ENCODE data around the gene GH2.
"Not testable (repeated sequence)": the region's sequence is repeated elsewhere in the genome, so short reads cannot be mapped to it uniquely, and the experiment has no call there.

GH2 gene

DNA sequence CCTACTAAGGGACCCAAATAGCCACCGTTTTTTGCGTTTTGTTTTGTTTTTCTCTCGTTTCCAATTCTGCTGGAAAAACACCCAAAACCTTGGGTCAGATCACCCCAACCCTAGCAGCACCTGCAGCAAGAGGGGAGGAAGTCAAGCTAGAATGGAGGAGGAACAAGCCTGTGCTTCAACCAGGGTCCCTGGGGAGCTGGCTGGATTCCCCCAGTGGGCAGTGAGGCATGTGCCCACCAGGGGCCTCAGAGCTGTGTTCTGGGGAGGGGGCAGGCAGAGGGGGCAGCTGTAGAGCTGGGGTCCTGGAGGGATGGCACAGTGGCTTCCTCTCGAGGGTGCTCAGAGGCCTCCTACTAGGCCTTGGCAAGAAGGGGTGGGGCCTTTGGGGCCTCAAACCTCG is 43.9 kb upstream of the GH2 start:
- H3K18ac ChIP-seq (ENCODE audit: low read depth in 1 of 2, low read length in 2 of 2) = no peak overlapping the region
- H3K27me3 ChIP-seq (ENCODE audit: control insufficient read depth in 1 of 2, insufficient read depth in 1 of 2, low read length in 2 of 2) = peaks cover 3 to 14% of the 10 kb centered on the region in 2 experiments
- no peak overlapping the region for H2BK12ac ChIP-seq (ENCODE audit: low read length in 2 of 2)
- no peaks in the 10 kb centered on the region for H3K79me1 ChIP-seq (replicated peaks; ENCODE audit: low read length, poor library complexity, severe bottlenecking)
- no peaks in the 10 kb centered on the region for H3K36me3 ChIP-seq (ENCODE audit: control insufficient read depth in 1 of 2, insufficient read depth in 2 of 2, low read depth in 1 of 2, low read length in 2 of 2)
- no peak overlapping the region for H2BK120ac ChIP-seq (ENCODE audit: low read depth, low read length)
- H3K4me2 ChIP-seq (ENCODE audit: low read length, poor library complexity, severe bottlenecking) = no peak overlapping the region
- no peak overlapping the region for H2AK5ac ChIP-seq (ENCODE audit: low read length, severe bottlenecking)
- no peak overlapping the region for H3K9ac ChIP-seq (ENCODE audit: low read length)
- no peak overlapping the region for H3K27ac ChIP-seq (ENCODE audit: low read length, poor library complexity, severe bottlenecking)
- 20% methylated on average over 1 of the region's 5 CpGs for WGBS
- H3K23ac ChIP-seq (ENCODE audit: low read length in 2 of 2) = no peak overlapping the region
- H3K4ac ChIP-seq (ENCODE audit: low read depth in 1 of 2, low read length in 2 of 2) = no peak overlapping the region
- H2BK15ac ChIP-seq (ENCODE audit: low read depth, poor library complexity, severe bottlenecking) = no peak overlapping the region
- no peak overlapping the region for H3K14ac ChIP-seq (ENCODE audit: low read length in 2 of 2)
- H2AFZ ChIP-seq (ENCODE audit: low read depth, low read length) = no peak overlapping the region
- H2BK5ac ChIP-seq (ENCODE audit: low read depth, low read length, poor library complexity, severe bottlenecking) = no peak overlapping the region
- no peak overlapping the region for H4K8ac ChIP-seq (ENCODE audit: low read length)
- DNase-seq = no peak
- no peak overlapping the region for H3K4me3 ChIP-seq (ENCODE audit: insufficient read depth in 1 of 2, low read depth in 1 of 2, low read length in 2 of 2)
- no peaks in the 10 kb centered on the region for H3K9me3 ChIP-seq (ENCODE audit: control insufficient read depth, low read length)
- H4K91ac ChIP-seq (ENCODE audit: low read length) = no peak overlapping the region
- no peaks in the 10 kb centered on the region for H3K4me1 ChIP-seq (ENCODE audit: control insufficient read depth, insufficient read depth, low read depth, low read length)

DNA sequence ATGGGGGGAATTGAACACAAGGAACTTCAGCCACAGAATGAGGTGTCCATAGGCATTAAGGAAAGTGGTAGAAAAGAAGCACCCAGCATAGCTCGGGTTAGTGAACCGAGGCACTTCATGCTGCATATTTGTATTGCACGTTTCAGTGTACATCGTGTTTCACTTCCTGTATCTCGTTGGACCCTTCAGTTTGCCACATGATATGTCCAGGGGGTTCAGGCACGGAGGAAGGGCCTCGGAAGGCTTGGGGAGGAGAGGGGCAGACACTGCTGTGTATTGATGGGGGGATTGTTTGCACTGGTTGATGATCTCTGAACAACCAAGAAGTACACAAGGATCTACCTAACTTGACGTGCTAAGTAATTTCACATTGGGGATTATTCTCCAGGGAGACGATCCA is 40.7 kb upstream of the GH2 start:
- H2AK5ac ChIP-seq (ENCODE audit: low read length, severe bottlenecking); H3K36me3 ChIP-seq (ENCODE audit: control insufficient read depth in 1 of 2, insufficient read depth in 2 of 2, low read depth in 1 of 2, low read length in 2 of 2); H3K9me3 ChIP-seq (ENCODE audit: control insufficient read depth, low read length); H2BK12ac ChIP-seq (ENCODE audit: low read length in 2 of 2); H2BK120ac ChIP-seq (ENCODE audit: low read depth, low read length); H3K18ac ChIP-seq (ENCODE audit: low read depth in 1 of 2, low read length in 2 of 2); H2BK15ac ChIP-seq (ENCODE audit: low read depth, poor library complexity, severe bottlenecking); H3K4me3 ChIP-seq (ENCODE audit: insufficient read depth in 1 of 2, low read depth in 1 of 2, low read length in 2 of 2); H4K8ac ChIP-seq (ENCODE audit: low read length); DNase-seq; H4K91ac ChIP-seq (ENCODE audit: low read length); H3K4me2 ChIP-seq (ENCODE audit: low read length, poor library complexity, severe bottlenecking); H3K27ac ChIP-seq (ENCODE audit: low read length, poor library complexity, severe bottlenecking); H3K79me1 ChIP-seq (replicated peaks; ENCODE audit: low read length, poor library complexity, severe bottlenecking); H3K14ac ChIP-seq (ENCODE audit: low read length in 2 of 2); H3K9ac ChIP-seq (ENCODE audit: low read length); H3K23ac ChIP-seq (ENCODE audit: low read length in 2 of 2); H2AFZ ChIP-seq (ENCODE audit: low read depth, low read length); H3K4ac ChIP-seq (ENCODE audit: low read depth in 1 of 2, low read length in 2 of 2); H2BK5ac ChIP-seq (ENCODE audit: low read depth, low read length, poor library complexity, severe bottlenecking); H3K4me1 ChIP-seq (ENCODE audit: control insufficient read depth, insufficient read depth, low read depth, low read length): not testable (repeated sequence)
- H3K27me3 ChIP-seq (ENCODE audit: control insufficient read depth in 1 of 2, insufficient read depth in 1 of 2, low read length in 2 of 2) = peaks cover 16 to 22% of the 10 kb centered on the region in 2 experiments
- WGBS = 91% methylated on average over 7 of the region's 9 CpGs

DNA sequence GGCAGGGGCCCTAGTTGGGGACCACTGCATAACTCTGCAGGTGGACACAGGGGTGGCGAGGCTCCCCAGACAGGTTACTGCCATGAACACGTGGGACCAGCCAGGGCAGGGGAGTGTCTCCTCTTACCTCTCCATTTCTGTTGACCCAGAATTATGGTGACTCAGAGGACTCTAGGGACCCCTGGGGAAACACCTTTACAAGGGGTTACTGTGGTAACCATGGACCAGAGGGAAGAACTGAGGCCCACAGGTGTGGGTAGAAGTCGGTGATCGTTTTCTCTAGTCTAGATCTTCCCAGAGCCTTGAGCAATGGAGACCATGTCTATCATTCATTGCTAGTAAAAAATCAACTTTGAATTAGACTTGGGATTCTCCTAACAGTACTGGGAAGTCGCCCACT is 39.0 kb upstream of the GH2 start:
- not testable (repeated sequence) for H3K4me2 ChIP-seq (ENCODE audit: low read length, poor library complexity, severe bottlenecking); H2BK5ac ChIP-seq (ENCODE audit: low read depth, low read length, poor library complexity, severe bottlenecking); H4K8ac ChIP-seq (ENCODE audit: low read length); H3K27ac ChIP-seq (ENCODE audit: low read length, poor library complexity, severe bottlenecking); H3K9me3 ChIP-seq (ENCODE audit: control insufficient read depth, low read length); H3K79me1 ChIP-seq (replicated peaks; ENCODE audit: low read length, poor library complexity, severe bottlenecking); H3K23ac ChIP-seq (ENCODE audit: low read length in 2 of 2); H2BK12ac ChIP-seq (ENCODE audit: low read length in 2 of 2); H3K9ac ChIP-seq (ENCODE audit: low read length); H3K4me3 ChIP-seq (ENCODE audit: insufficient read depth in 1 of 2, low read depth in 1 of 2, low read length in 2 of 2); H2AFZ ChIP-seq (ENCODE audit: low read depth, low read length); DNase-seq; H3K18ac ChIP-seq (ENCODE audit: low read depth in 1 of 2, low read length in 2 of 2); H4K91ac ChIP-seq (ENCODE audit: low read length); H3K4ac ChIP-seq (ENCODE audit: low read depth in 1 of 2, low read length in 2 of 2); H2AK5ac ChIP-seq (ENCODE audit: low read length, severe bottlenecking); H3K4me1 ChIP-seq (ENCODE audit: control insufficient read depth, insufficient read depth, low read depth, low read length); H2BK120ac ChIP-seq (ENCODE audit: low read depth, low read length); H2BK15ac ChIP-seq (ENCODE audit: low read depth, poor library complexity, severe bottlenecking); H3K14ac ChIP-seq (ENCODE audit: low read length in 2 of 2); H3K36me3 ChIP-seq (ENCODE audit: control insufficient read depth in 1 of 2, insufficient read depth in 2 of 2, low read depth in 1 of 2, low read length in 2 of 2)
- peaks cover 27 to 39% of the 10 kb centered on the region in 2 experiments for H3K27me3 ChIP-seq (ENCODE audit: control insufficient read depth in 1 of 2, insufficient read depth in 1 of 2, low read length in 2 of 2)
- 77% methylated on average over 4 of the region's 5 CpGs for WGBS

DNA sequence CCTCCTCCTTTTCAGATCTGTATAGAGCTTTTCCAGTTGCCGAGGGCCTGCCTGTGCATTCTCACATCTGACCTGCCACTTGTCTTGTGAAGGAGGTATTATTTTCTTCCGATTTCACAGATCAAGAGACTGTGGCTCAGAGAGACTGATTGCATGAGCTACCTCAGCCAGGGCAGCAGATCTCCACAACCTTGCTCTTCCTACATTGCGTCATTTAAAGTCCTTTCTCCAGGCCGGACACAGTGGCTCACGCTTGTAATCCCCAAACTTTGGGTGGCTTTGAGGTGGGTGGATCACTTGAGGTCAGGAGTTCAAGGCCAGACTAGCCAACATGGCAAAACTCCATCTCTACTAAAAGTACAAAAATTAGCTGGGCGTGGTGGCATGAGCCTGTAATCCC is 38.3 kb upstream of the GH2 start:
- H4K91ac ChIP-seq (ENCODE audit: low read length); H3K9ac ChIP-seq (ENCODE audit: low read length): not testable (repeated sequence)
- 86% methylated on average over 5 of the region's 6 CpGs for WGBS

More for the DNA sequence above, 38.3 kb upstream of the GH2 start:
- H3K18ac ChIP-seq (ENCODE audit: low read depth in 1 of 2, low read length in 2 of 2); H2AFZ ChIP-seq (ENCODE audit: low read depth, low read length); H3K4ac ChIP-seq (ENCODE audit: low read depth in 1 of 2, low read length in 2 of 2); H3K79me1 ChIP-seq (replicated peaks; ENCODE audit: low read length, poor library complexity, severe bottlenecking); H2BK120ac ChIP-seq (ENCODE audit: low read depth, low read length); H3K36me3 ChIP-seq (ENCODE audit: control insufficient read depth in 1 of 2, insufficient read depth in 2 of 2, low read depth in 1 of 2, low read length in 2 of 2); H2BK12ac ChIP-seq (ENCODE audit: low read length in 2 of 2); H3K27ac ChIP-seq (ENCODE audit: low read length, poor library complexity, severe bottlenecking); H3K23ac ChIP-seq (ENCODE audit: low read length in 2 of 2); H3K4me1 ChIP-seq (ENCODE audit: control insufficient read depth, insufficient read depth, low read depth, low read length); H3K4me2 ChIP-seq (ENCODE audit: low read length, poor library complexity, severe bottlenecking); H3K14ac ChIP-seq (ENCODE audit: low read length in 2 of 2); H3K9me3 ChIP-seq (ENCODE audit: control insufficient read depth, low read length); H2BK15ac ChIP-seq (ENCODE audit: low read depth, poor library complexity, severe bottlenecking); H4K8ac ChIP-seq (ENCODE audit: low read length); H2AK5ac ChIP-seq (ENCODE audit: low read length, severe bottlenecking); H3K4me3 ChIP-seq (ENCODE audit: insufficient read depth in 1 of 2, low read depth in 1 of 2, low read length in 2 of 2); DNase-seq; H2BK5ac ChIP-seq (ENCODE audit: low read depth, low read length, poor library complexity, severe bottlenecking): not testable (repeated sequence)
- peaks cover 32 to 44% of the 10 kb centered on the region in 2 experiments for H3K27me3 ChIP-seq (ENCODE audit: control insufficient read depth in 1 of 2, insufficient read depth in 1 of 2, low read length in 2 of 2)
